Cardiac muscle cell (in vitro differentiated cells and primary cell): Measurements from ENCODE around the gene SCNN1A. TPM values are rescaled to one million over a fixed set of nuclear protein-coding genes. Genes with fewer than 3 reads are reported as not detected.

ENCODE experiments used
- DNase-seq, 2 donors: peaks; one replicate each; pipeline versions ENCODE4 v3.0.0 to v3.0.0-alpha.2; 2010 to 2017; ENCODE audit warnings: low read depth in 1 of 2, low spot score in 1 of 2
- H3K27ac ChIP-seq: fragments of 200-600 bp; sonication (generic); 2 replicates; pipeline ENCODE4 v1.5.1; 2016
- H3K27me3 ChIP-seq: fragments of 200-600 bp; sonication (generic); 2 replicates; pipeline ENCODE4 v1.6.0; 2016; ENCODE audit warnings: control low read depth
- H3K36me3 ChIP-seq: fragments of 200-600 bp; sonication (generic); 2 replicates; pipeline ENCODE4 v1.5.1; 2016; ENCODE audit warnings: control low read depth
- H3K4me1 ChIP-seq: fragments of 200-600 bp; sonication (generic); 2 replicates; pipeline ENCODE4 v1.8.1; 2017; ENCODE audit warnings: low read depth, mild to moderate bottlenecking, mixed run types
- H3K4me3 ChIP-seq: fragments of 200-600 bp; sonication (generic); 2 replicates; pipeline ENCODE4 v1.5.1; 2016; ENCODE audit warnings: mild to moderate bottlenecking
- H3K9me3 ChIP-seq: fragments of 200-600 bp; sonication (generic); 2 replicates; pipeline ENCODE4 v1.5.1; 2017; ENCODE audit warnings: low read depth, mild to moderate bottlenecking, control low read depth
- polyA plus RNA-seq: library from polyadenylated mRNA; unstranded; fragments of >200 nt; fragmentation: Nextera tagmentation; extraction: Ambion mirVana; gene quantifications from 2 replicates; pipeline ENCODE4 v1.2.1, GENCODE V29; 2016
- total RNA-seq: library from RNA; depleted of rRNA; stranded (reverse); fragments of >200 nt; gene quantifications from 2 replicates; pipeline ENCODE4 v1.2.3, GENCODE V29; 2016
- TF ChIP-seq, protein P1 (sequence below): IDR thresholded peaks from 2 replicates; pipeline ENCODE4 v1.5.1; 2012; ENCODE audit warnings: low read depth, mild to moderate bottlenecking, low read length

SCNN1A gene
- total and polyA plus RNA-seq, 2 experiments from 2014 or later = 0.66 TPM; not detected in 1

DNA sequence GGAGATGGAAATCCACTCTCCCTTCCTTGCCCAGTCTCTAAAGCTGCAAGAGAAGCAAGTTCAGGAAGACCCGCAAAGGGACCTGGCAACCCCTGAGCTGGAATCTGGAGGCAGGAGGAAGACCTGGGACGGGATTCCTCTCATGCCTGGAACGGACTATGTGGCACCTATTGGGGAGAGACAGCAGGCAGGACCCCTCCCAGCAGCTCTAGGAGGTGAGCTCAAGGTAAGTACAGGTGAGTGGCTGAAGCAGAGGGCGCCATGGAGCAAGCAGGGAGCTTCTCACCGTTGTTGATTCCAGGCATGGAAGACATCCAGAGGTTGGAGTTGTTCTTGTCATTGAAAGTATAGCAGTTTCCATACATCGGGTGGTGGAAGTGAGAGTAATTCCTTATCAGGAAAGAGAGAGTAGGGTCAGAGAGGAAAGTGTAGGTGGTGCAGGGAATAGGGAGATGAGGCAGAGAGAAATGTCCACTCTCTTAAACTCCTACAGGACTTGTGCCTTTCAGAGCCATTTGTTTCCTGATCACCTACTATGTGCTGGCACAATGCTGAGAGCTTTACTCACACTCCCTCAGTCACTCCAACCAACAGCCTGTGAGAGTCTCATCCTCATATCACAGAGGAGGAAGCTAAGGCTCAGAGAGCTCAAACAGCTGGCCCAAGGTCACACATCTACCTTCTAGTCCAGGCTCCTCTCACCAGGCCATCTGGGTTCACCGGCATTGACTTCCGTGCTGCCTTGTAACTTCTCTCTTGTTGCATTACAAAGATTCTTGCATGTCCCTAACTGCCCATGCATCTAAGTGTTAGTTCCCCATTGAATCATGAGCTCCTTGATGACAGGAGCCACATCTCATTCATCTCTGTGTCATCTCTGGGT is 19.6 kb downstream of the SCNN1A start:
- H3K27ac ChIP-seq = no peak overlapping the region
- no peaks in the 10 kb centered on the region for H3K4me1 ChIP-seq
- H3K27me3 ChIP-seq = no peaks in the 10 kb centered on the region

DNA sequence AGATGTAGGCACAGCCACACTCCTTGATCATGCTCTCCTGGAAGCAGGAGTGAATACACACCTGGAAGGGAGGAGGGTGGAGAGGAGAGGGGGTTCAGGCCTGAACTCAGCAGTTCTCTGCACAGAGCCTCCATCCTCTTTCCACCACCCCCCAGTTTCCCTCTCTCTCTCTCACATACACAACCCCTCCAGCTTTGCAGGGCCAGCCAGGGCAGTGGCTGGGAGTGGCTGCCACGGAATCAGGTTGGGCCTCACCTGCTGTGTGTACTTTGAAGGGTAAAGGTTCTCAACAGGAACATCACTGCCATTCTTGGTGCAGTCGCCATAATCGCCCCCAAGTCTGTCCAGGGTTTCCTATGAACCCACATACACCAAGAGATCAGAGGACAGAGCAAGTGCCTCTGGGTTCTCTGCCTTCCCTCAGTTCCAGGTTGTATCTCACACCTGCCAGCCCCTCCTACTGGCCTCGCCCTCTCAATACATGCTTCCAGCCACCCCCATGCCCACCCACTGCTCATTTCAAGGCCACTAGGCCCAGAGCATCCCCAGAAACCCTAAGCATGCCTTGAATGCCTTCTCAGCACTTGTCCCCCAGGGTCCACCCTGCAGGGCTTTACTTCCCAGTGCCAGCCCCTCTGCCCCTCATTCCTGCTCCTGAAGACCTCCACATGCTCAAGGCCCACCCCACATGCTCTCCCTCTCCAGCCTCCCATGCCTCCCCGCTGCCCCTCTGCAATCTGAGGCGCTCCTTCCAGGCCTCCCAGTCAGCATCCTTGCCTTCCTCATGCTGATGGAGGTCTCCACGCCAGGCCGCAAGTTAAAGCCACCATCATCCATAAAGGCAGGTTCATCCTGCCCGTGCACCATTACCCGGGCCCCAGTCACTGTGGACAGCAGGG is 20.6 kb downstream of the SCNN1A start:
- Histone ChIP-seq H3K27ac (no peak overlapping the region), H3K9me3 (no peaks in the 10 kb centered on the region), H3K4me3 (no peak overlapping the region), H3K36me3 (no peaks in the 10 kb centered on the region), H3K4me1 (no peaks in the 10 kb centered on the region), H3K27me3 (no peaks in the 10 kb centered on the region)
- TF ChIP-seq, protein P1, sequence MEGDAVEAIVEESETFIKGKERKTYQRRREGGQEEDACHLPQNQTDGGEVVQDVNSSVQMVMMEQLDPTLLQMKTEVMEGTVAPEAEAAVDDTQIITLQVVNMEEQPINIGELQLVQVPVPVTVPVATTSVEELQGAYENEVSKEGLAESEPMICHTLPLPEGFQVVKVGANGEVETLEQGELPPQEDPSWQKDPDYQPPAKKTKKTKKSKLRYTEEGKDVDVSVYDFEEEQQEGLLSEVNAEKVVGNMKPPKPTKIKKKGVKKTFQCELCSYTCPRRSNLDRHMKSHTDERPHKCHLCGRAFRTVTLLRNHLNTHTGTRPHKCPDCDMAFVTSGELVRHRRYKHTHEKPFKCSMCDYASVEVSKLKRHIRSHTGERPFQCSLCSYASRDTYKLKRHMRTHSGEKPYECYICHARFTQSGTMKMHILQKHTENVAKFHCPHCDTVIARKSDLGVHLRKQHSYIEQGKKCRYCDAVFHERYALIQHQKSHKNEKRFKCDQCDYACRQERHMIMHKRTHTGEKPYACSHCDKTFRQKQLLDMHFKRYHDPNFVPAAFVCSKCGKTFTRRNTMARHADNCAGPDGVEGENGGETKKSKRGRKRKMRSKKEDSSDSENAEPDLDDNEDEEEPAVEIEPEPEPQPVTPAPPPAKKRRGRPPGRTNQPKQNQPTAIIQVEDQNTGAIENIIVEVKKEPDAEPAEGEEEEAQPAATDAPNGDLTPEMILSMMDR = no peak
- DNase-seq = no peak

More for the DNA sequence above, 19.6 kb downstream of the SCNN1A start:
- Histone ChIP-seq H3K9me3 (no peaks in the 10 kb centered on the region), H3K36me3 (no peaks in the 10 kb centered on the region), H3K4me3 (no peak overlapping the region)
- TF ChIP-seq, protein P1 = no peak
- DNase-seq = no peak

DNA sequence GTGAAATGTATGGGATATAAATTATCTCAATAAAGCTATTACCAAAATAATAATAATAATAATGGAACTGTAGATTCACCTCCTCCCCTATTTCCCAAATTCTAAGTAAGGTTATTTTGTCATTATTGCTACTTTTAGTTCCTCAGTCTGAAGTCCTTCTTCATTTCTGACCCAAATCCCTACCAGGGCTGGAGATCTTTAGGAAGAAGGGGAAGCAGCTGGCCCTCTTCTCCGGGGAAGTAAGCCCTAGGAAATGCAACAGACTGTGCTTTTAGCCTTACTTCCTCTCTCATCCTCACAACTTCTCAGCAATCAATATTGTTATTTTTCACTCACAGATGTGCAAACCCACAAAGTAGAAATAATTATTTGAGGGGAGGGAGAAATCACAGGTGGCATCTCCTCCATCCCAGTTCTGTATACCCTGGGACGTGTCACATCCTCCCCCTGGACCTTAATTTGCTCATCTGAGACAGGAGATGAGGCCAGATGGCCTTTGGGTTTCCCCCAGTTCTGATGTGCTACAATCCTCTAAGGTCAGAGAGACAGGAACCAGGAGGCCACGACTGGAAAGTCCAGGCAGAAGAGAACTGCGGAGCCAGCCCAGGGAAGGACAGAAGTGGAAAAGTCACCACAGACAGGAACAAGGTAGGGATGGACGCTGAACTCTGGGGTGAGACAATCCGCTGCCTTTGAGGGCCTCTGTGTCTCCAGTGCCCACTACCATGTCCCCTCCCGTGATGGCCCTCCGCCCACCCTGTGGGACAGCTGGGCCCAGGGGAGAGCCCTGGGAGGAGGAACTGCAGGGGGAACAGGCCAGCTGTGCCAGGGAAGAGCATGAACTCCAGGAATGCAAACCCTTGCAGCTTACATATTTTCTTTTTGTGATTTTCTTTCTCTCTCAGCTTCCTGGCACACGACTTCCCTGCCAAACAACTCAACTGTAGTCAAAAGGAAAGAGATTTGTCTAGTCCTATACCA is 22.9 kb downstream of the SCNN1A start:
- no peak overlapping the region for H3K4me3 ChIP-seq
- H3K36me3 ChIP-seq = no peaks in the 10 kb centered on the region
- H3K4me1 ChIP-seq = no peaks in the 10 kb centered on the region
- H3K9me3 ChIP-seq = no peaks in the 10 kb centered on the region
- DNase-seq = no peak
- TF ChIP-seq, protein P1 = no peak
- H3K27me3 ChIP-seq = no peaks in the 10 kb centered on the region
- H3K27ac ChIP-seq = no peak overlapping the region

DNA sequence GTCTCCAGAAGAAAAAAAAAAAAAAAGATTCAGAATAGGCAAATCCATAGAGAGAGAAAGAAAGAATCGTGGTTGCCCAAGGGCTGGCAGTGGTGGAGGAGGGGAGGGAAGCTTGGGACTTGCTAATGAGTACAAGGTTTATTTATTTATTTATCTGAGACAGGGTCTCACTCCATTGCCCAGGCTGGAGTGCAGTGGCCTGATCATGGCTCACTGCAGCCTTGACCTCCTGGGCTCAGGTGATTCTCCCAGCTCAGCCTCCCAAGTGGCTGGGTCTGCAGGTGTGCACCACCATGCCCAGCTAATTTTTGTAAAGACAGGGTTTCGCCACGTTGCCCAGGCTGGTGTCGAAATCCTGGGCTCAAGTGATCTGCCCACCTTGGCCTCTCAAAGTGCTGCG is 23.7 kb downstream of the SCNN1A start:
- no peaks in the 10 kb centered on the region for H3K36me3 ChIP-seq
- H3K27me3 ChIP-seq = no peaks in the 10 kb centered on the region
- DNase-seq = no peak
- no peak overlapping the region for H3K27ac ChIP-seq
- H3K9me3 ChIP-seq = no peaks in the 10 kb centered on the region
- H3K4me1 ChIP-seq = no peaks in the 10 kb centered on the region
- TF ChIP-seq, protein P1 = no peak
- H3K4me3 ChIP-seq = no peak overlapping the region
